ENCODE results near the gene ANO6.
"Not testable (repeated sequence)": the region's sequence is repeated elsewhere in the genome, so short reads cannot be mapped to it uniquely, and the experiment has no call there.

Gene ANO6

DNA sequence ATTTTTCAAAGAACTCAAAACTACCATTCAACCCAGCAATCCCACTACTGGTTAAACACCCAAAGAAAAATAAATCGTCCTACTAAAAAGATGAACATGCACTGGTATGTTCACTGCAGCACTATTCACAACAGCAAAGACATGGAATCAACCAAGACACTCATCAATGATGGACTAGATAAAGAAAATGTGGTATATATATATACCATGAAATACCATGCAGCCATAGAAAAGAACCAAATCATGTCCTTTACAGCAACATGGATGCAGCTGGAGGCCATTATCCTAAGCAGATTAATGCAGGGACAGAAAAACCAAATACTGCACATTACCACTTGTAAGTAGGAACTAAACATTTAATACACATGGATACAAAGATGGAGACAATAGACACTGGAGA is 3.8 kb upstream of the ANO6 start:
- DNase-seq, result no peak

DNA sequence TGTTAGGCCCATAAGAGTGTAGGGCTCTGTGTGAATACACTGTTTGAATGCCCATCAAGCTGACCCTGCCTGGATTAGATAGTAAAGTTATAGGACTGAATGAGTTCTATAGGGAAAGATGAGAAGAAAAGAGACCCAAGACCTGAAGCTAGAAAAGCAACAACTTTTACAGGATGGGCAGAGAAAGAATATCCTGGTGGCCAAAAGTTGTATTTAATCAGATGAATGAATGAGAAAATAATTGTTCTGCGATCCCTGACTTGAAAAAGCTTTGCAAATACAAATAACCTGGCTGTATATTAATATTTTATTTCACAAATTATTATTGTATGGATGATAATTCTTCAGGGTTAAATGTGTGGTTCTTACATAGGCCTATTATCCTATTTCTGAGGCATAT is 2.8 kb upstream of the ANO6 start:
- no peak for DNase-seq

DNA sequence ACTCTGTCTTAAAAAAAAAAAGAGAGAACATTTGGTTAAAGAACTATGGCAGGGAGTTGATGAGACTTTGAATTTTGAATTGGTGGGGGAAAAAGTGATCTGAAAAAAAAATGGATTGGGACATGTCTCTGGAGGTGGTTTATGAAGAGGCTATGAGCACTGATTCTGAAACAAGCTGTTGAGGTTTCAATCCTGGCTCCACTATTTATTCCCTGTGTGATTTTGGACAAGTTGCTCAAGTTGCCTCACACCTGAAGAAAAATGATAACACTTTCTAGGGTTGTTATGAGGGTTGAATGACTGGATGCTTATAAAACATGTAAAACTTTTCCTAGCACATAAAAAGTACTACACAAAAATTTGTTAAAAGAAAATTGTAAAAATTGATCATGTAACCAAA is 1.8 kb upstream of the ANO6 start:
- no peak for DNase-seq

DNA sequence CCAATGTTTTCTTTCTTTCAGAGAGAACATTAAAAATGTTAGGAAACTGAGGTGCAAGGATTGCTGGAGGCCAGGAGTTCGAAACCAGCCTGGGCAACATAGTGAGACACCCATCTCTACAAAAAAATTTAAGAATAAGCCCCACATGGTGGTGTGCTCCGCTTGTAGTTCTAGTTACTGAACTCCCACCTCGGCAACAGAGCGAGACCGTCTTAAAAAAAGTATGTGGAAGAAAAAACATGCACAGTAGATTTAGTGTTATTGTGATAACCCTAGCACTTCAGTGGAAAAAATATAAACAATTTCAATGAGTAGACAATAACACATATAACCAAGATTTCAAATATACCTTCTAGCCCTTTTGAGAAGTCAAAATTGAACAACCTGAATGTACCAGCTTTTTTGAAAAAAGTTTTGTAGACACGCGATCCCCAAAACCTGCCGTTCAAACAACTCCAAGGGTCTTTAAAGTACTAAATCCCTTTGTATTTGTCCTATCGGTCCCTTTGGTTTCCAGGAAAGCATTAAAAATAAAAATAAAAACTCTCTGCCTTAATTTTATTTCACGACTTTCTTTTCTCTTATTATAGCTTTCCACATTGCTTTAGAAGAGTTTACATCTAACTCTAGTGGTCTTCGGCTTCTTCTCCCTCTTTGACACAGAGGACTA is 1.0 kb upstream of the ANO6 start:
- DNase-seq, result peak in 1 of 5 experiments; percentile 9

DNA sequence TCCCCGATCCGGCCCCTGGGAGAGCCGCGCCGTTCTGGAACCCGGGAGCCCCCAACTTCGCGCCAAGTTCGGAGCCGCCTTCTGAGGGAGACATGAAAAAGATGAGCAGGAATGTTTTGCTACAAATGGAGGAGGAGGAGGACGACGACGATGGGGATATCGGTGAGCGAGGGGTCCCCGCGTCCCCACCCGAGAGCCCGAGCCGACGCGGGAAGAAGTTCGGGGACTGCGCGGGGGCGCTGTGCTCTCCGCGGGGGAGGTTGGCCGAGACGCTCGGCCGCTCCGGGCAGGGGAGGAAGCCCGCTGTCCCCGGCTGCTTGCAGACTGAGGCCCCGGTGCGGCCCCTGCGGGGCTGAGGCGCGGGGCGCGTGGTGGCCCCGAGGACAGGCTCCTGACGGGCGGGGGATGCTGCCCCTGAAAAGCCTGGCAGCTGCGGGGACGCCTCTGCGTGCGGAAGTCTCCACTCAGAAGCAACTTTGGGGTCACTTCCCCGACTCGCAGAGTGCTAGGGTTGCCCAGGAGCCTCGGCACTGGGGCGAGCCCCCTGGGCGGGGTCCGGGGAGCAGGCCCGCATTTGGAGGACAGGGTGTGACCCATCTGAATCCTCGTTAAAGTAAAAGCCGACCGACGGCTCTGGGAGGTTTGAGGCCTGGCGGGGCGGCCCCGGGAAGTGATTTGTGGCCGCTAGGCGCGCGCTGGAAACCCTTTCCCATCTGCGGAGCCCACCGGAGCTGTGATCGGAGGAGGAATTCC is 511 bp downstream of the ANO6 start:
- peak; percentile 9 to 67 (median 26) for DNase-seq

DNA sequence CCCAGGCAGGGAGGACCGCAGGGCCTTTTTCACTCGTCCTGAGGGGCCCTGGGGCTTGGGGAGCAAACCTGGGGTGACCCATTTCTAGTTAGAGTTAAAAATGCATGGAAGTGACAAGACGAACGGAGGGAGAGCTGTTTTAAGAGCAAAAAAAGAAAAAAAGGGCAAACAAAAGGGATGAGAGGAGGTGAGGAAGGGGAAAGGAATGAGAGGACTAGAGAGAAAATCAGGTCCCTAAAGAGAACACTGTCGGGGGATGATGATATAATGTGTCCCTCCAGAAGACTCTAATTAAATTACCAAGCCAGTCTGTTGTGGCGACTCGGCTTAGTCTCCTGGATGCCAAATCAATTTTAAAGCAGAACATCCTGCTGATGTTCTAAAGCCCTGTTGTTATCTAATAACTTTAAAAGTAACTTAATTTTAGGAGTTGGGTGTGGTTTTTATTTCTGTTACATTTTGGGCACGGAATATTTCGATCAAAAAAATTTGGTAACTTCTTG is 1.1 kb downstream of the ANO6 start:
- no peak for DNase-seq

DNA sequence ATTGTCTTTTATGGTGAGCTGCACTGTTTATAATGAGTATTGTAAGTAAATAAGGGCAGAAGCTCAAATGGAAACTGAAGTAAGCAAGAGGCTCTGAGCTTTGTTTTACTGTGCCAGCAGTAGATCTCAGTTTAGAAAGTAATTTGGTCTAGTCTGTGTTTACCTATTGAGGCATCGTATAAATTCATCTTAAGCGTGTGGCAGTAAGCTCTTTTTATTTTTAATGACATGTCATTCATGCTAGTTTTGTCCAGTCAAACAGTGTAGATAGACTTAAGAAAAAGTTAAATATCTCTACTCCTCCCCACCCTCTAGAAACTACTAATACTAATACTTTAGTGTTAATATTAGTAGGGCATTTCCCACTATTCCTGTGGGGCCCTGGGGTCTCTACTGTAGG is 2.0 kb downstream of the ANO6 start:
- DNase-seq, result no peak

DNA sequence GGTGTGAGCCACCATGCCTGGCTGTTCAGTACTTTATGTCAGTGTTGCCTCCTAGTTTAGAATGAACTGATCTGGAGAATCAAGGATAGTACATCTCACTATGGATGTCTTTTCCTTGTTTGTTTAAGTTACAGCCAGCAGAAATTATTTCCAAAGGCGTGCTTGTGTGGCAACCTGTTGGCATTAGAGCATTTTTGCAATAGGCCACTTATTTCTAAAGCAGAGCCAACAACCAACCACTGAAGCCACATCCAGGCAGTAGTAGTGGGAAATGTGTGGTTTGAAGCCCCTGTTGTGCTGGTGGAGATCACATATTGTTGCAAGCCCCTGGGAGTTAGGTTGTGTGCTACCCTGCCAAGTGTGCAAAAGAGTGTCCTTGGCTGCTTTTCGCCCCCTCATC is 3.7 kb downstream of the ANO6 start:
- peak in 1 of 5 experiments; percentile 4 for DNase-seq

DNA sequence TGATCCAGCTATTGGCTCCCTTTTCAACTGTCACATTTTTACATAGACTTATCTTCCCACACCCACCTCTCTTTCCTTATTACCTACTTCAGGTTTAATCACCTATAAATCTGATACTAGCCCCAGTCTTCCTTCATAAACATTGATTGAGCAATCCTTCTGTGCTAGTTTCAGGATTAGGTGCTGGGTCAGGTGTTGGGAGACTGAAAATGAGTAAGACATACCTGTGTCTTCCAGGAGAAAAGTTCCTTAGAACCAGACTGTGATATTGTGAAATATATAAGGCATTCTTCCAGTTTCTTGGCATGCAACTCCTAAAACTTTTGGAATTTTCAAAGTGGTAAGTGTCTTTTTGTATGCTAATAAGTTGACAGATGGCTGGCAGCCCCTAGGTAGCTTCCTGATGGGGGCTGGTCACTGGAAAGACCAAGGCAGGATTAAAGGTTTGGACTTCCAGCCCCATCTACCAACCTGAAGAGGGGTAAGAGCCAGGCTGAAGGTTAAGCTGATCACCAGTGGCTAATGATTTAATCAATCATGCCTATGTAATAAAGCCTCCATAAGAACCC is 4.6 kb downstream of the ANO6 start:
- no peak for DNase-seq

DNA sequence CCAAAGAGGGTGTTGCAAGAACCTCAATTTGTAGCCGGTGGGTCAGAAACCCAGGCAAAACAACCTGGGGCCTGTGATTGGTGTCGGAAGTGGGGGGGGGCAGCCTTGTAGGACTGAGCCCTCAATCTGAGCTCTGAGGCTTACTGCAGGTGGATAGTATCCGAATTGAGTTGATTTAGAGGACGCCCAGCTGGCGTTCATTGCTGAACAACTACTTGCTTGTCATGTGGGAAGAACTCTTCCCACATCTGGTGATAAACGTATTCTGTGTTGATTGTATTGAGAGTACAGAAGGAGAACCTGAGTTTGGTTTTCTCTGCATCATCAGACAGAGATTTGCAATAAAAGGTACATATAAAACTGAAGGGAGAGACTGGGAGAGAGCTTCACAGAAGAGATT is 5.1 kb downstream of the ANO6 start:
- DNase-seq, result no peak

DNA sequence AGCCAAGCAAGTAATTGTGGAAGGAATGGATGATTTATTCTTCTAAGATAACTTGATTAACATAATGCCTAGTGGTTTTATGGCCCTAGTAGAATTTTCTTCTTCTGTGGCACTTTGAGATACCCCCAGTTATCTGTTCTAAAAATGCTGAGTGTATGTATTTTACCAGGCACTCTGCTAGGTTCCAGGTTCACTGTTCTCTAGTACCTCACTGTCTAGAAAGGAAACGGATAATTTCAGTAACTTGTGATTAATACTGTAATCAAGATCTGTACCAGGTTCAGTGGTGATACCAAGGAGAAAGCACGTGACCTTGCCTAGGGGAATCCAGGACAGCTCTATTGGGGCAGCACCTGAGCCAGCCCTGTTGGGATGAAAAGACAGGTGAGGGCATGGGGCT is 8.0 kb downstream of the ANO6 start:
- DNase-seq, result no peak

DNA sequence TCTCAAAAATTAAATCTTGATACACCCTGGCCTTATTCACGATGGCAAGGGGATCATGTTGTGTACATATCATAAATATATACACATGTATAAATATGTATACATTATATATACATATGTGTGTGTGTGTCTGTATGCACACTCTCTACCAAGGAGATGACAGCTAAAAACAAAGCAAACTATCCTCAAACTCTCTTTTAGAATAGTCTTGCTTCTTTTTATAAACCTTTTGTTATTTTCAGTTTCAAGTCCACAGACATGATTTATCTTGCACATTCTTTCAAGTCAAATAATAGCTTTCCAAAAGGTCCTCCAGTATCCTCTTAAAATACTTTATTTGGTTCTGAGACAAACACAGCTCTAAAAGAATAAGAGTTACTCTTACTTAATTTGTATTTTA is 8.4 kb downstream of the ANO6 start:
- no peak for DNase-seq

DNA sequence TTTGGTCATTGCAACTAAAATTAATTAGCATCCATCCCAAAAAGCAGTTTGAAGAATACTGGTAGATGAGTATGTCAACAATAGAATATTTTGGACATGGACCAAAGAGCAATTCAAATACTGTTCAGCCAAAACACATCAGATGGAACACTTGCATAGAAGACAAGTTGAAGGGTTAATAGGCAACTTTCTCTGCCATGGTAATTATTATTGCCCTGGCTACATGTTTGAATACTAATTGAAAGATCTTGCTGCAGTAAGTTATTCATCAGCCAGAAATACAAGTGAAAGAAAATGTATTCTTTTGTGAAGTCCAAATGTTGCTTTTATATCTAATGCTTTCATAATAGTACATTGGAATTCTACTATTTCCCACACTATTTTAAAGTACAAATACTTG is 10.1 kb downstream of the ANO6 start:
- DNase-seq, result no peak

DNA sequence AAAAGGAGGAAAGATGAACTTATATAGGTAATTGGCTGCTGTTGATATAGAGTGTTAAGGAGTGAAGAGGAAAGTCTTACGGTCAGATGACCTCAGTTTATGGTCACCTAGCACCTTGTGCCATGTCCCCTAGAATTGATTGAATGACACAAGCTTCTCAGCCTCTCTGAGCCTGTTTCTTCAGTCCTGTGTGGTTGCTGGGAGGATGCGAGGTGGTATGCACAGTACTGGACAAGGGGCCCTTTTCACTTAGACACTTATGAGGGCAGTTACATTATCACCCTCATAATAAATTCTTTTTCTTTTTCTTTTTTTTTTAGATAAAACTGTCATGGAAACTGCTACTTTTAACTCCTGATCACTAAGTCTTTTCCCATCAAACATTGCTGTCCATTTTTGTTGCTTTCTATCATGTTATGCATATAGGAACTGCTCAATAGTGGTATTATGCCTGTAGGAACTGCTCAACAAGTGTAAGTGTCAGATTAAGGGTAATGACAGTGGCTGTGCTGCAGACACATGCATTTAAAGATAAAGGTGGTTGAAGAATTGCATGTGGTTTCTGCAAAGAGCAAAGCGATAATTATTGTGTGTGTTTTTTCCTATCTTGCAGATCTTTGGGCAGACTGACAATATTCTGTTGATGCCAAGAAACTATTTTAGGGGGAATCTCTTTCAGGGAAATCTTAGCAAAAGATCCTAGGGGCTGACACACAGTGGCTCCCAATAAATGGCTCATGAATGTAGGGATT is 11.6 kb downstream of the ANO6 start:
- peak in 1 of 5 experiments; percentile 5 for DNase-seq

DNA sequence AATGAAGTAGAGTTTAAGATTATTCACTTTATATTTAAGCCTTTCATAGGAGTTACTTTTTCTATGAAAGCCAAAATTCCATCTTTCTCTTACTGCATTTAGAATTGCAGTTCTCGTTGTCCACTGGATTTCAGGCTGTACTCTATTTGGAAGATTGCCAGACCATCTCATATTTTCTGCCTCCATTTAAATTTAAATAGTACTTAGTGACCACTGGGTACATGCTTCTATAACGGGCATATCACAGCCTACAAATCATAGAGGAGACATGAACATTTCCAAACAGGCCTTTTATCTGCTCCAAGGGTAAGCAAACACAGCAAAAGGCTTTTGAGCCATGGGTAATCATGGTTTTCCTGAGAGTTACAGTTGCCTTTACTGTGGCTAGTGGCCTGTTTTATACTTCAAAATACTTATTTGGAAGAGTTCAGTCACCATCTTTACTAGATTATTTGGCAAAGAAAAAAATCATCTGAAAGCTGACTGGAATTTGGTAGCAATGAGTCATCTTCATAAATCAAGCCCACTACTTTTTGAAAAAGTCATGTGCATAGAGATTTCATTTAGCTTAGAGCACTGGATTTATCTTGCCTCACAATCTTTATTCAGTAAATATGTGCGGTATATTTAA is 15.7 kb downstream of the ANO6 start:
- DNase-seq, result peak in 1 of 5 experiments; percentile 7

DNA sequence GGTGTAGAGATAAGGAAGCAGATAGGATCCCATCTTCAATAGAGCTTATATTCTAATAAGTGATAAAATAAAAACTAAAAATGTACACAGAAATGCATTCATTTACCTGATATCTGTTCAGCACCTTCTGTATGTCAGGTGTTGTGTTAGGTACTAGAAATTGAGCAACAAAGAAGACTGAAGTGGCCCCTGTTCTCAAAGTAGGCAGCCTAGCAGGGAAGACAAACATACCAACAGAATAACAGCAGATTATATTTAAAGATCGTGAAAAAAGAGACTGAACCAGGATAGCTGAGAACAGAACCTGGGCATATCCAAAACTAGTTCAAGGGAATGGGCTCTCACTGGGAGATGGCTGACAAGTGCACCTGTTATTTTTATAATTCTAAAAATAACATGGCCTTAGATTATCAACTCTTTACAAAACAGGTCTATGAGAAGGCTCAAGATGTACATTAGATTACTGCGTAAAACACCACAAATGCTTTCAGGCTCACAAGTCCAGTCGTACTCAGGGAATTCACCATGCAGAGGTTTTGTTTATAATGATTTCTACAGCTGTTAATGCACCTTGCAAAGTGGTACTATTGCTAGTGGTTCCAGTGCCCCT is 16.4 kb downstream of the ANO6 start:
- no peak for DNase-seq

DNA sequence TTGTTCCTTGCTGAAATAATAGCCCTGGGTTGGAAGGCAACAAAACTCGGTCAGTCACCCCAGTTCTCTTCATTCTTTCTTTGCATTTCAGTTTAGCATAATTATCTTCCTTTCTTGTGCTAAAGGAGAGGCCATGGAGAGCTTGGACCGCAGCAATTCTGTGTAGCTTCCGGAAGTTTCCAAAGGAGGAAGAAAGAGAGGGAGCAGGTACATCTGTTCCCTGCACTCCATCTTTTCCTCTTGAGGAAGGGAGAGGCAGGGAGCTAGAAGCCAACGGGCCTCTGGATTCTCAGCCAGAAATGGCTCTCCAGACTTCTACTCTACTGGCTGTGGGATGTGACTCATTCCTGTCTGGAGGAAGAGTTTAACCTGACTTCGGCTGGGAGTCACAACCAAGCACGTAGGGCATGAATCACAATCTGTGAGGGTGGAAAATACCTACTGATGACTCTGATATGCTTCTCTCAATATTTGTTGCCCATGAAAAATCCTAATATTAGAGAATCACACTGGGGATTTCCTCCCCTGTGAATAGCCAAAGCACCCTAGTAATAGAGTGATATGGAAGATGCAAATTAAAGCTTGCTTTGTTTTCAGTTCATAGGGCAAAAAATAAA is 17.0 kb downstream of the ANO6 start:
- no peak for DNase-seq

DNA sequence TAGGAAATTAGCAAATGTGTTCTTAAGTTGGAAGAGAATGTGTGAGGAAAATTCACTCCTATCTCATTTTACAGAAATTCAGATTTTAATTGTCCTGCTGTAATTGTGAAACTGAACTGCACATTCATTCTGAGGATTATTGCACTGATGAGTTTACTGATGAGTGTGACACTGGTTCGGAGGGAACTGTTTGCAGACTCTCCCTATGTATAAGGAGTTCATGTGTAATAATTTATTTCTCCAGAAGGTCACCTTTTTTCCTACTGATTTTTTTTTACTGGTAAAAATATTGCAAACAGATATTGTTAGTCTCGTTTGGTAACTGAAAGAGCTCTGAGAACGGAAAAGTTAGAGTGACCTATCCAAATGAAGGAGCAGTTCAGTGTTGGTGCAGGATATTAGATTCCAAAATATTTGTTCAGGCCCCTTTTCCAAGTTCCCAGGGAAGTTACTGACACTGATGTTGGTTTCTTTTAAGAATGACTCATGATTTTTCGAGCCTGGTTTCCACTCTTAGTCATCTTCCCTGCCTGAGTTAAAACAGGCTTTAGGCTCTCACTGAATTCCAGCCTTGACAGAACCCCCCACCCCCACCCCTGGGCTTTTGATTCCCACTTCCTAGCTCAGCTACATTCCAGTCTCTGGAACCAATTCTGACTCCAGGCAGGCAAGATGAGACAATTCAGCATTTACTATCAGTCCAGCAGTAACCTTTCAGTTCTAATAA is 18.4 kb downstream of the ANO6 start:
- DNase-seq, result peak in 1 of 5 experiments; percentile 36

DNA sequence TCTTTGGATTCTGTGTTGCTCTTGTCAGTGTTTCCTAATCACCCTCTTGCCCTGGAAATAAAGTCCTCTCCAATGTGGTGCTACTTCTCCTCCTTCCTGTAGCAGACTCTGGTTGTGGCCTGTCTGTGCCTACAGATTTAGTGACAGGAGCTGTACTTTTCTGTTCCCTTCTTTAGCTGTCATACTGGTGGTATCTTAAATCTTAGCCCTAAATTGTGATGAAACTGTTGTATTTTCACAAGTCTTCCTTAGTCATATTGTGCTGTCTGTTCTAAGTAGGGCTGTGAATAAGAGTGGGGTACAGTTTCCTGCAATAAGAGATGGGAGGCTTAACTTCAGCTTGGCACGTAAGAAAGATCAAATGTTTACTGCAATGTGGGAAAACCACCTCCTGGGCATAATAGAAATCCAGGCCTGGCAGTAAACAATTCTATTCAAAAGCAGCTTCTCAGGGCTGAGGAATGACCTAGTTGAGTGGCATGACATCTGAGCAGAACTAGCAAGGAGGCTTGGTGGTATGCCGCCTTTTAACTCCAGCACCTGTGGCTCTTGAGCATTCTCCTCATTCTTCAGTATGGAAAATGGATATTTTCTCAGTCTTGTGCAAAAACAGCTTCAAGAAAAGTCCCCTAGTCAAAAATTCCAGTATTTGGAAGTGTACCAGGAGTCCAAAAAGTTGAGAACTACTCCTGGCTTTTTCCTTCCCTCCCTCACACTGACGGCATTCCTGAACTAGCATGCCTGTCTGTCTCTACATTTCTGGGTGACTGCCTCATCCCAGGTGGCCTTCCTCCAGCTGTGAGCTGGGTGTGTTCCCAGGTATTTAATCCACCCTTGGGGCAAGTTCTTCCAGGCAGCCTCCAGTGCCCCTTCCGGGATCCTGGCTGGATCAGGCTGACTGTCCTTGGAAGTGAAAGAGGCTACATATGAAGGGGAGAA is 19.5 kb downstream of the ANO6 start:
- peak in 1 of 5 experiments; percentile 41 for DNase-seq

DNA sequence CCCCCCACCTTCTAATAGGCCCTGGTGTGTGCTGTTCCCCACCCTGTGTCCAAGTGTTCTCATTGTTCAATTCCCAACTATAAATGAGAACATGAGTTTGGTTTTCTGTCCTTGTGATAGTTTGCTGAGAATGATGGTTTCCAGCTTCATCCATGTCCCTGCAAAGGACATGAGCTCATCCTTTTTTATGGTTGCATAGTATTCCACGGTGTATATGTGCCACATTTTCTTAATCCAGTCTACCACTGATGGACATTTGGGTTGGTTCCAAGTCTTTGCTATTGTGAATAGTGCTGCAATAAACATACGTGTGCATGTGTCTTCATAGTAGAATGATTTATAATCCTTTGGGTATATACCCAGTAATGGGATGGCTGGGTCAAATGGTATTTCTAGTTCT is 20.5 kb downstream of the ANO6 start:
- not testable (repeated sequence) for DNase-seq
